Left lung (tissue), 10 donors: Measurements from ENCODE around the gene PDGFRB. TPM values are rescaled to one million over a fixed set of nuclear protein-coding genes. Genes with fewer than 3 reads are reported as not detected.

Experiments used
- ATAC-seq: fragments of 200-7000 bp; cut with Tn5 transposase; one replicate; pipeline ENCODE4 v1.9.1; 2020; ENCODE audit warnings: moderate library complexity
- DNase-seq, 4 donors: peaks; one replicate each; pipeline ENCODE4 v3.0.0-alpha.2; 2013 to 2020
- H3K27ac ChIP-seq, 2 donors: fragments of 200-600 bp; sonication (generic) in 1 of 2; one replicate each; pipeline versions ENCODE4 v1.5.0 to v1.8.0; 2020 to 2021
- H3K27me3 ChIP-seq, 2 donors: fragments of 200-600 bp; sonication (generic) in 1 of 2; one replicate each; pipeline versions ENCODE4 v1.5.0 to v1.8.0; 2020 to 2021
- H3K36me3 ChIP-seq, 2 donors: fragments of 200-600 bp; sonication (generic) in 1 of 2; one replicate each; pipeline versions ENCODE4 v1.5.0 to v1.8.0; 2020 to 2021
- H3K4me1 ChIP-seq, 2 donors: fragments of 200-600 bp; one replicate each; pipeline ENCODE4 v1.8.0; 2021
- H3K4me3 ChIP-seq, 2 donors: fragments of 200-600 bp; sonication (generic) in 1 of 2; one replicate each; pipeline versions ENCODE4 v1.5.0 to v1.8.0; 2020 to 2021; ENCODE audit warnings: mild to moderate bottlenecking in 1 of 2
- H3K9me3 ChIP-seq, 2 donors: fragments of 200-600 bp; sonication (generic) in 1 of 2; one replicate each; pipeline versions ENCODE4 v1.5.0 to v1.8.0; 2020 to 2021
- CTCF ChIP-seq, 2 donors: fragments of 200-600 bp; sonication (generic) in 1 of 2; IDR thresholded peaks; one replicate each; pipeline versions ENCODE4 v1.5.0 to v1.8.0; 2021; ENCODE audit warnings: antibody characterized with exemption in 2 of 2
- intact Hi-C, 2 donors: fragments of 100-400 bp; cut with DNase I; formaldehyde crosslinking; loops; one replicate each; pipeline versions ENCODE4 v1.11.2 to v1.14.2; 2022
- polyA plus RNA-seq, 6 donors: library from polyadenylated mRNA; unstranded; fragments of 120-200 nt; gene quantifications; one replicate each; pipeline ENCODE4 v1.2.1, GENCODE V29; 2013; ENCODE audit not compliant: insufficient read length in 6 of 6
- total RNA-seq, 2 donors: library from RNA; stranded (reverse); fragmentation: NEBNext Ultra II Directional; extraction: Animal tissue kit (Norgen Biotek cat#: 25700); gene quantifications; one replicate each; pipeline ENCODE4 v1.2.1, GENCODE V29; 2021
- donor health status: DM: no; HTN: yes; CAD: no.
- donor health status: DM: no; HTN: no; CAD: no.

PDGFRB gene
- total and polyA plus RNA-seq, 8 donors, result 129 to 227 (median 214) TPM

DNA sequence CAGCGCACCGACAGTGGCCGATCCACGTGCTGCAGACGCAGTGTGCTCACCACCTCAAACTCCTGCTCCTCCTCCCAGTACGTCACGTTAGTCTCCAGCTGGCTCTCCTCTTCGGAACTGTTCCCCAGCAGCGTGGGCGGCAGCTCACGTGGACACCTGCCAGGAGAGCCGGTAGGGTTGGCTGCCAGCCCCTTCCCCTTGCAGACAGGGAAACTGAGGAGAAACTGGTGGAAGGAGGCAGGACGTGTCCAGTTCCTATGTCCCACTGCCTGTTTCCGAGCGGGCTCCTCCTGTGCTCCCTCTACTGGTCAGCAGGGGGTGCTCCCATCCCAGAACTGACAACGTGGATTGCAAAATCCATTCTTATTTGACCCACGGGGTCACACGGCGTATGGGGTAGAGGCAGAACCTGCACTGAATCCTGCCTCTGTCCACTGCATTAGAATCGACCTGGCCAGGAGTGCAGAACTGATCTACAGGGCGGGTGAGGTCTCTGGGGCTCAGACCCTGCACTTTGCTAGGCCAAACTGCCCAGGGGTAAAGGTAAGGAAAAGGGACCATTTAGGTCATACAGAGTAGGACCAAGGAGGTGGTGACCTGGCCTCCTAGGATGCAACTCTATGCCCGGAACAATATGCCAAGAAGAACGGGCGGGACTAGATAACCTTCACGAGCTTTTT, 25.7 kb downstream of the PDGFRB start:
- H3K27me3 ChIP-seq, result no peaks in the 10 kb centered on the region
- TF ChIP-seq CTCF (IDR thresholded peaks at IDR 0.05), result peak; percentile 78 to 87
- no peaks in the 10 kb centered on the region for H3K9me3 ChIP-seq
- H3K27ac ChIP-seq, result no peak overlapping the region
- peaks cover 0 to 3% of the 10 kb centered on the region in 2 donors for H3K36me3 ChIP-seq
- peak; percentile 90 for ATAC-seq
- intact Hi-C loops, result no loop called here
- H3K4me1 ChIP-seq, result peaks cover 7 to 9% of the 10 kb centered on the region in 2 donors
- no peak overlapping the region for H3K4me3 ChIP-seq
- DNase-seq, result peak; percentile 69 to 75 (median 71)

- no peaks in the 10 kb centered on the region for H3K9me3 ChIP-seq
- peaks cover 0 to 4% of the 10 kb centered on the region in 2 donors for H3K36me3 ChIP-seq
- peaks cover 7 to 9% of the 10 kb centered on the region in 2 donors for H3K4me1 ChIP-seq
- TF ChIP-seq CTCF (IDR thresholded peaks at IDR 0.05), result no peak
- no peak overlapping the region for H3K4me3 ChIP-seq
- no peak overlapping the region for H3K27ac ChIP-seq
- intact Hi-C loops, result no loop called here
- no peaks in the 10 kb centered on the region for H3K27me3 ChIP-seq
- DNase-seq (no peak), ATAC-seq (no peak)
Measured at GRCh38 chr5:150129454-150129812, 26.2 kb downstream of the PDGFRB start.

DNA sequence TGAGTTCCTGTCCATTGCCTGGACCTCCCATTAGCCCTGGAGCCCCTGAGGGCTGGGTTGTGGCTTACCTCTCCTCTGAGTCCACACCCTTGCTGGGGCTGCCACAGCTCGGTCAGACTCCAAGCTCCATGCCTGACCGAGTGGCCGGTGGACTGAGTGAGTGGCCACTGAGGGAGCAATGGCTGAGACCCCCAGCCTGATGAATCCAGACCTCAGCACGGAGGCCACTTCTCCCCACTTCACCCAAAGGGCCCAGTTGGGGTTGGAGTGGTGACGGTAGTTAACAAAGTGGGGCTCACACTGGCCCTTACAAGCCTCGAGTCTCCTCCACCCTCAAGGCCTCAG, 28.8 kb downstream of the PDGFRB start:
- intact Hi-C loops, result no loop called here
- no peak overlapping the region for H3K27ac ChIP-seq
- H3K4me1 ChIP-seq, result peaks cover 7 to 33% of the 10 kb centered on the region in 2 donors
- H3K4me3 ChIP-seq, result no peak overlapping the region
- ATAC-seq (no peak), DNase-seq (no peak)
- H3K27me3 ChIP-seq, result no peaks in the 10 kb centered on the region
- H3K9me3 ChIP-seq, result no peaks in the 10 kb centered on the region
- H3K36me3 ChIP-seq, result peaks cover 0 to 15% of the 10 kb centered on the region in 2 donors
- TF ChIP-seq CTCF (IDR thresholded peaks at IDR 0.05), result no peak

DNA sequence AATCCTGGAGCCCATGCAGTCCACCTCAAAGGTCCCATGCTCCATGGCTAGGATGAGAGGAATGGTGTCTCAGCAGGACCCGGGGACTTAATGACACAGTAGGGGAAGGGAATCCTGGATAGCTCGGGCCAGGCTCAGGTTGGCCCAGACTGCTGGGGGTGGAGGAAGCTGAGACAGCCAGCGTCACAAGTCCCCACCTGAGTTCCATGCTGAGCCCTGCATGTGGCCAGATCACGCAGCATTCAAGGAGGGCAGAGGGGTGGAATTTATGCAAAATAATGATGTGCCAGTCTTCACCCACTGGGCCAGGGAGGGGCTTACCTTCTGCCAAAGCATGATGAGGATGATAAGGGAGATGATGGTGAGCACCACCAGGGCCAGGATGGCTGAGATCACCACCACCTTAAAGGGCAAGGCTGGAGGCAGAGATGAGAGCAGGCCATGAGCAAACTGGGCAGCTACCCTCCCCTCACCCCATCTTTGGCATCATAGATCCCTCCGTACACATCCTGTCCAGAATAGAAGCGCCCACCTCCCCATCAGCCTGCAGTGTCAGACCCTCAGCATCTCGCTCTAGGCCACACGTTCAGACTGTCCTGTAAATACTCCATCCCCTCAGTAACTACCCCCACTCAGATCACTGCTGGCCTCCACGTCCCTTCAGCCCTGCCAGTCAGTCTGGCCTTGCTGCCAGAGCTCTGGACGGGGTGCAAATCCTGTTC, 29.3 kb downstream of the PDGFRB start:
- no peak for TF ChIP-seq CTCF (IDR thresholded peaks at IDR 0.05)
- peaks cover 7 to 33% of the 10 kb centered on the region in 2 donors for H3K4me1 ChIP-seq
- no peak overlapping the region for H3K27ac ChIP-seq
- H3K4me3 ChIP-seq, result no peak overlapping the region
- H3K36me3 ChIP-seq, result peaks cover 0 to 15% of the 10 kb centered on the region in 2 donors
- no peaks in the 10 kb centered on the region for H3K27me3 ChIP-seq
- intact Hi-C loops, result no loop called here
- ATAC-seq (no peak), DNase-seq (no peak)
- no peaks in the 10 kb centered on the region for H3K9me3 ChIP-seq

GRCh38 chr5:150125334-150125733, 30.3 kb downstream of the PDGFRB start:
- Histone ChIP-seq H3K27me3 (no peaks in the 10 kb centered on the region), H3K36me3 (peaks cover 0 to 15% of the 10 kb centered on the region in 2 donors), H3K9me3 (no peaks in the 10 kb centered on the region), H3K4me3 (no peak overlapping the region), H3K4me1 (peaks cover 7 to 33% of the 10 kb centered on the region in 2 donors), H3K27ac (no peak overlapping the region)
- TF ChIP-seq CTCF (IDR thresholded peaks at IDR 0.05), result no peak
- intact Hi-C loops, result no loop called here
- no peak for DNase-seq
- ATAC-seq, result no peak
